Measurements from ENCODE around the gene LDHB.

DNA sequence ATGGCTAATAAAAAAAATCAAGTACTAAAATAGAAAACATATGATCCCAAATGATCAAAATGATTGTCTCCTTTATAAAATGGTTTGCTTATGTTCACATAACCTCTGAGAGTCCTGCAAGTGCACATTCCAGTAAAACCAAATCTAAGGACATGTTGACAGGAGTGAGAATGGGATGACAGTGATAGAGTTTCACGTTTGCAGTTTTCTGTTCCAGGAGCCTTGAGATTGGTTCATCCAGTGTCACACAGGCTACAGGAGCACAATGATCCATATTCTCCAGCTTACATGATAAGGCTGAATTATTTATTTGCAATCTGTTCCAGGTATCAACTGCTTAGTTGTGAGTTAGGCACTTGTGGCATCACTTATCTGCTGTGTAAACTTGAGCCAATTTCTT, 51.5 kb downstream of the LDHB start:
- no peak for TF ChIP-seq CTCF (IDR thresholded peaks at IDR 0.05; ENCODE audit: insufficient read depth, low read depth, low read length)
- TF ChIP-seq EZH2 (IDR thresholded peaks at IDR 0.05; ENCODE audit: insufficient read depth, low read length): no peak

Data from astrocyte (in vitro differentiated cells and primary cell).